ENCODE measurements around the gene ERVH48-1. TPM values are rescaled to one million over a fixed set of nuclear protein-coding genes. Genes with fewer than 3 reads are reported as not detected.
"Not testable (repeated sequence)": the region's sequence is repeated elsewhere in the genome, so short reads cannot be mapped to it uniquely, and the experiment has no call there.

Gene ERVH48-1
- total RNA-seq, 1 donor from 2014 or later, result not detected

GRCh38 chr21:42970946-42971653 lies 45.7 kb upstream of the ERVH48-1 start:
- H3K4me3 ChIP-seq, result no peak overlapping the region
- no peaks in the 10 kb centered on the region for H3K27me3 ChIP-seq (ENCODE audit: low read depth)
- H3K36me3 ChIP-seq, result no peaks in the 10 kb centered on the region
- H3K27ac ChIP-seq, result no peak overlapping the region
- ATAC-seq, result no peak
- H3K9me3 ChIP-seq, result no peaks in the 10 kb centered on the region
- peaks cover 18% of the 10 kb centered on the region for H3K4me1 ChIP-seq
- TF ChIP-seq CTCF (IDR thresholded peaks at IDR 0.05), result no peak
- intact Hi-C loops (cut with DNase I), result no loop called here
- no peak for DNase-seq

GRCh38 chr21:42969193-42969600 lies 43.8 kb upstream of the ERVH48-1 start:
- no peak overlapping the region for H3K27ac ChIP-seq
- H3K36me3 ChIP-seq, result no peaks in the 10 kb centered on the region
- no peak overlapping the region for H3K4me3 ChIP-seq
- H3K4me1 ChIP-seq, result peaks cover 13% of the 10 kb centered on the region
- no peaks in the 10 kb centered on the region for H3K27me3 ChIP-seq (ENCODE audit: low read depth)
- ATAC-seq, result no peak
- intact Hi-C loops (cut with DNase I), result no loop called here
- H3K9me3 ChIP-seq, result no peaks in the 10 kb centered on the region
- TF ChIP-seq CTCF (IDR thresholded peaks at IDR 0.05), result no peak
- no peak for DNase-seq

DNA sequence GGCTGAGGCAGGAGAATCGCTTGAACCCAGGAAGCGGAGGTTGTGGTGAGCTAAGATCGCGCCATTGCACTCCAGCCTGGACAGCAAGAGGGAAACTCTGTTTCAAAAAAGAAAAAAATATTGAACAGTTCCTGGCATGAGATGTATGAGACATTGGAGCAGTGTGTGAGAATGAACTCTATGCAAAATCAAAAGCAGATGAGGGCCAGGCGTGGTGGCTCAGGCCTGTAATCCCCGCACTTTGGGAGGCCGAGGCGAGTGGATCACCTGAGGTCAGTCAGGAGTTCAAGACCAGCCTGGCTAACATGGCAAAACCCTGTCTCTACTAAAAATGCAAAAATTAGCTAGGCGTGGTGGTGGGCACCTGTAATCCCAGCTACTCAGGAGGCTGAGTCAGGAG lies 42.2 kb upstream of the ERVH48-1 start:
- H3K4me3 ChIP-seq; H3K4me1 ChIP-seq; H3K27me3 ChIP-seq (ENCODE audit: low read depth); H3K27ac ChIP-seq; H3K36me3 ChIP-seq; ATAC-seq; intact Hi-C loops (cut with DNase I); DNase-seq; H3K9me3 ChIP-seq: not testable (repeated sequence)

- H3K36me3 ChIP-seq, result no peaks in the 10 kb centered on the region
- intact Hi-C loops (cut with DNase I), result no loop called here
- TF ChIP-seq CTCF (IDR thresholded peaks at IDR 0.05), result no peak
Measured at GRCh38 chr21:42965211-42965560, 39.8 kb upstream of the ERVH48-1 start.

DNA sequence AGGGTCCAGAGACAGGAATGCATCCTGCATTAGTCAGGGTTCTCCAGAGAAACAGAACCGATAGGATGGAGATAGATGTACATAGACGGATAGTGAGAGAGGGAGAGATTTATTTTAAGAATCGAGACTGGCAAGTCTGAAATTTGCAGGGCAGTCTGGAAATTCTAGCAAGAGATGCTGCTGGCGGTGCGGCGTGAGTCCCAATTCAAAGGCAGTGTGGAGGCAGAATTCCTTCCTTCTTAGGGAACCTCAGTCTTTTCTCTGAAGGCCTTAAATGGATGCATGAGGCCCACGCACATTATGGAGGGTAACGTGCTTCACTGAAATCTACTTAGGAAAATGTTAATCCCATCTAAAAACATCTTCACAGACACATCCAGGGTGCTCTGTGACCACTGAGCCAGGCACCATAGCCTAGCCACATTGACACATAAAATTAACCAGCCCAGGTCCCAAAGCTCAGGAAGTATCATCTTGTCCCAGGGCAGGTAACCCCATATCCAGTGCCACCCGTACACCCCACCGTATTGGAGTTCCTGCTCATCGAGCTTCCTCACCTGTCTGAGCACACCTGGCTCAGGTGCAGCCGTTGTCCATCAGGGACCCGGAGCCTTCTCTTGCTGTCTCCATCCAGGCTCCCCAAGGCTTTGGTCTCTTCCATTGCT lies 39.2 kb upstream of the ERVH48-1 start:
- Histone ChIP-seq H3K27me3 (ENCODE audit: low read depth) (no peaks in the 10 kb centered on the region), H3K4me3 (no peak overlapping the region), H3K4me1 (no peaks in the 10 kb centered on the region), H3K9me3 (no peaks in the 10 kb centered on the region), H3K36me3 (no peaks in the 10 kb centered on the region), H3K27ac (no peak overlapping the region)
- TF ChIP-seq CTCF (IDR thresholded peaks at IDR 0.05), result no peak
- no peak for ATAC-seq
- no peak for DNase-seq
- intact Hi-C loops (cut with DNase I), result no loop called here

More at GRCh38 chr21:42965211-42965560, 39.8 kb upstream of the ERVH48-1 start:
- ATAC-seq, result no peak
- Histone ChIP-seq H3K9me3 (no peaks in the 10 kb centered on the region), H3K4me1 (no peaks in the 10 kb centered on the region), H3K4me3 (no peak overlapping the region), H3K27me3 (ENCODE audit: low read depth) (no peaks in the 10 kb centered on the region), H3K27ac (no peak overlapping the region)
- no peak for DNase-seq

GRCh38 chr21:42964086-42964485 lies 38.7 kb upstream of the ERVH48-1 start:
- no peak overlapping the region for H3K4me3 ChIP-seq
- no peaks in the 10 kb centered on the region for H3K36me3 ChIP-seq
- H3K27me3 ChIP-seq (ENCODE audit: low read depth), result no peaks in the 10 kb centered on the region
- intact Hi-C loops (cut with DNase I), result no loop called here
- TF ChIP-seq CTCF (IDR thresholded peaks at IDR 0.05), result no peak
- no peaks in the 10 kb centered on the region for H3K4me1 ChIP-seq
- H3K9me3 ChIP-seq, result no peaks in the 10 kb centered on the region
- H3K27ac ChIP-seq, result no peak overlapping the region
- DNase-seq (no peak), ATAC-seq (no peak)

Measured in lower lobe of right lung (tissue), 2 donors.